ENCODE measurements around the gene ANKRD12.

Gene ANKRD12

GRCh38 chr18:9182852-9183399 is 46.3 kb downstream of the ANKRD12 start:
- DNase-seq (ENCODE audit: low read depth in 1 of 2, low spot score in 1 of 2), result no peak

- no peak for DNase-seq (ENCODE audit: low read depth in 1 of 2, low spot score in 1 of 2)
These were observed 48.5 kb downstream of the ANKRD12 start for GRCh38 chr18:9184998-9185613.

GRCh38 chr18:9188359-9189231 is 52.0 kb downstream of the ANKRD12 start:
- no peak for DNase-seq (ENCODE audit: low read depth in 1 of 2, low spot score in 1 of 2)

GRCh38 chr18:9189491-9189890 is 52.9 kb downstream of the ANKRD12 start:
- no peak for DNase-seq (ENCODE audit: low read depth in 1 of 2, low spot score in 1 of 2)

- no peak for DNase-seq (ENCODE audit: low read depth in 1 of 2, low spot score in 1 of 2)
These were observed 55.2 kb downstream of the ANKRD12 start for GRCh38 chr18:9191658-9192256.

GRCh38 chr18:9193031-9193430 is 56.5 kb downstream of the ANKRD12 start:
- DNase-seq (ENCODE audit: low read depth in 1 of 2, low spot score in 1 of 2), result no peak

GRCh38 chr18:9196568-9196967 is 60.0 kb downstream of the ANKRD12 start:
- no peak for DNase-seq (ENCODE audit: low read depth in 1 of 2, low spot score in 1 of 2)

- no peak for DNase-seq (ENCODE audit: low read depth in 1 of 2, low spot score in 1 of 2)
These were observed 63.1 kb downstream of the ANKRD12 start for GRCh38 chr18:9199681-9200080.

GRCh38 chr18:9201224-9201623 is 64.6 kb downstream of the ANKRD12 start:
- DNase-seq (ENCODE audit: low read depth in 1 of 2, low spot score in 1 of 2), result no peak

GRCh38 chr18:9204659-9205058 is 68.1 kb downstream of the ANKRD12 start:
- DNase-seq (ENCODE audit: low read depth in 1 of 2, low spot score in 1 of 2), result no peak

GRCh38 chr18:9206421-9206820 is 69.8 kb downstream of the ANKRD12 start:
- no peak for DNase-seq (ENCODE audit: low read depth in 1 of 2, low spot score in 1 of 2)

- no peak for DNase-seq (ENCODE audit: low read depth in 1 of 2, low spot score in 1 of 2)
These were observed 72.7 kb downstream of the ANKRD12 start for GRCh38 chr18:9209279-9209678.

GRCh38 chr18:9210966-9211365 is 74.4 kb downstream of the ANKRD12 start:
- DNase-seq (ENCODE audit: low read depth in 1 of 2, low spot score in 1 of 2), result no peak

- no peak for DNase-seq (ENCODE audit: low read depth in 1 of 2, low spot score in 1 of 2)
These were observed 75.4 kb downstream of the ANKRD12 start for GRCh38 chr18:9211955-9212354.

- DNase-seq (ENCODE audit: low read depth in 1 of 2, low spot score in 1 of 2), result no peak
These were observed 78.8 kb downstream of the ANKRD12 start for GRCh38 chr18:9215221-9215933.

GRCh38 chr18:9216459-9216858 is 79.9 kb downstream of the ANKRD12 start:
- no peak for DNase-seq (ENCODE audit: low read depth in 1 of 2, low spot score in 1 of 2)

- no peak for DNase-seq (ENCODE audit: low read depth in 1 of 2, low spot score in 1 of 2)
These were observed 81.3 kb downstream of the ANKRD12 start for GRCh38 chr18:9217743-9218451.

GRCh38 chr18:9221040-9221439 is 84.5 kb downstream of the ANKRD12 start:
- DNase-seq (ENCODE audit: low read depth in 1 of 2, low spot score in 1 of 2), result no peak

GRCh38 chr18:9221661-9222060 is 85.1 kb downstream of the ANKRD12 start:
- DNase-seq (ENCODE audit: low read depth in 1 of 2, low spot score in 1 of 2), result no peak

GRCh38 chr18:9223356-9223755 is 86.8 kb downstream of the ANKRD12 start:
- DNase-seq (ENCODE audit: low read depth in 1 of 2, low spot score in 1 of 2), result no peak

- DNase-seq (ENCODE audit: low read depth in 1 of 2, low spot score in 1 of 2), result no peak
These were observed 89.9 kb downstream of the ANKRD12 start for GRCh38 chr18:9226463-9226862.
